HG03139 (cell line): ENCODE data around the gene DPYSL5.
"Not testable (repeated sequence)": the region's sequence is repeated elsewhere in the genome, so short reads cannot be mapped to it uniquely, and the experiment has no call there.

Experiments
- ATAC-seq: cut with Tn5 transposase; IDR thresholded peaks from one replicate; pipeline ENCODE4 v1.9.1; 2021; ENCODE audit not compliant: unreplicated experiment

Gene DPYSL5

DNA sequence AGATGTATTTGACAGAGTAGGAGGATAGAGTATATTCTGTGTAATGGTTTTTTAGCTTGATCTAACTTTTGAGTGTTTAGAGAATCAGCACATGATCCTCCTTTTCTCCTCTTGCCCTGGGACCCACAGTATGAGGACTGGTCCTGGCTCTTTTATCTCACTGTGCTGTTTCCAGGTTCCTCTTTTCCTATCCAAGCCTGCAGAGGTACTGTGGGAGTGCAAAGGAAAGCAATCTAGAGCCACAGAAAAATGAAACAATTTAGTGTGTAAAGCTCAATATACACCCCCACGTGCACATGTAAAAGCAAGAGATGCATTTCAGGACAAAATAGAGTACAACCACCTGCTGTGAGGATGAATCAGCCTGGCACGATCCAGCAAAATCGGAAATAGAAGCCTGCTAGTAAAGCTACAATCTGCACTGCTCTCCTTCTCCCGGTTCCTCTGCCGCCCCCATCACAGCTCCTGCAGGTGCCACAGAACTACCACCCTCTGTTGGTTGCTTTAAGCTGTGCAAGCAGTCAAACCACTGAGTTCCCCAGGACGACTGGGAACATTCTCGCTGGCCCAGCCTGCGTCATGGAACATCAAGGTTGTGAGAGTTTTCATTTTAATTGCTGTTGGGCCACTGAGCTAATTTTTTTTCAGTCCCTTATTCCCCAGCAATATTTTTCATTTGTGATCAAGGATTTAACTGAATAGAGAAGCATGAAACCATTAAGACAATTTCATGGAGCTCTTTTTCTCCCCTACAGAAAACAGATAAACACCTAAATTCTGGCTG, 74.7 kb downstream of the DPYSL5 start:
- no peak for ATAC-seq

DNA sequence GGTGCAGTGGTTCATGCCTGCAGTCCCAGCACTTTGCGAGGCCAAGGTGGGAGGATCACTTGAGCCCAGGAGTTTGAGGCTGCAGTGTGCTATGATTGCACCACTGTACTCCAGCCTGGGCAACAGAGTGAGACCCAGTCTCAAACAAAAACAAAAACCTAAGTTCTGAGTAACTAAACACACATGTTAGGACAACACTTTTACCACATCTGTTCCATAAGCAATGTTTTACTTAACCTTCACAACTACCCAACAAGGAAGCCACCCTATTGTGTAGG, 75.2 kb downstream of the DPYSL5 start:
- not testable (repeated sequence) for ATAC-seq

- ATAC-seq: no peak
Observed at GRCh38 chr2:26924731-26925099, 76.8 kb downstream of the DPYSL5 start.

DNA sequence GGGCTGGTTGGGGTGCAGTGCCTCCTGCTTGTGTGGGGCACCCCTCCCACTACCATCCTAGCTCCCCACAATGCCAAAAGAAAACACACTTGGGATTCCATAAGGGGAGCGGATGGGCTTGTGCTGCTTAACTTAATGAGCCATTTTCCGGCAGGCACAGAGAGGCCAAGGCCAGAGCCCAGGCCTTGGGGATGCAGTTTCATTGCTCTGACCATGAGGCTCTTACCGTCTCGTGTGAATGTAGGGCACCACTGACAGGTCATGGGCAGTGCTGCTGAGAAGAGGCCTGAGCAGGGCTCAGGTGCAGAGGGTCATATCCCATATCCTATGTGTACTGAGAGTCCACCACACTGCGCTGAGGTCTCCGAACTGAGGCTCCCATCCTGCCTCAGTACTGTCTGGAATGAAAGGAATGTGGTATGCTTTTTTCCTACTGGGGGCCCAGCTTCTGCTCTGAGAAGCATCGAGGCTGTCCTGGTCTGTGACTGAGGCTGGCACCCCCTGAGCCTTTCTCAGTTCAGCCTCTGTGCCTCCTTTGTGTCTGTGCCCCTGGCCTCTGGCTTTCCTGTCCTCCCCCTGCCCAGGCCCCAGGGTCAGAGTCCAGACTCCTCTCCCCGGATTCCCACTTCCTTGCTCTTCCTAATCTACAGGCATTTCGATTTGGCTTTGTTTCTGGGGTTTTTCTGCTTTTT, 77.3 kb downstream of the DPYSL5 start:
- ATAC-seq: no peak

GRCh38 chr2:26927221-26927620, 79.3 kb downstream of the DPYSL5 start:
- ATAC-seq: no peak

DNA sequence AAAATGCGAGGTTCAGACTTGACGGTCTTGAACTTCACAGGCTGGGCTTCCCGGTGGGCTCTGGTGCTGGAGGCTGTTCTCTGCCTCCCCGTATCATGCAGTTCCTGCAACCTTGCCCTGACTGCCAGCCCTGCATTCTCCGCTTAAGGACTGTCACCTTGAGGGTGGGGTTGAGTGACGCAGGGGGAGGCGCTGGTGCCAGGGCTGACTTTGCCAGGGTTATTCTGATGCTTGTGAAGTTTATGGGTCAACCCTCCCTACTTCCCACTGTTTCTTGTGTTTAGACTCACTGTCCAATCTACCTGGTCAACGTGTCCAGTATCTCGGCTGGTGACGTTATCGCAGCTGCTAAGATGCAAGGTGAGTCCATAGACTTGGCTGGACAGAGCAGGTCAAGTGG, 85.0 kb downstream of the DPYSL5 start:
- ATAC-seq: no peak

- no peak for ATAC-seq
Observed at GRCh38 chr2:26933431-26934334, 85.8 kb downstream of the DPYSL5 start.

GRCh38 chr2:26934335-26934724, 86.4 kb downstream of the DPYSL5 start:
- ATAC-seq: no peak

DNA sequence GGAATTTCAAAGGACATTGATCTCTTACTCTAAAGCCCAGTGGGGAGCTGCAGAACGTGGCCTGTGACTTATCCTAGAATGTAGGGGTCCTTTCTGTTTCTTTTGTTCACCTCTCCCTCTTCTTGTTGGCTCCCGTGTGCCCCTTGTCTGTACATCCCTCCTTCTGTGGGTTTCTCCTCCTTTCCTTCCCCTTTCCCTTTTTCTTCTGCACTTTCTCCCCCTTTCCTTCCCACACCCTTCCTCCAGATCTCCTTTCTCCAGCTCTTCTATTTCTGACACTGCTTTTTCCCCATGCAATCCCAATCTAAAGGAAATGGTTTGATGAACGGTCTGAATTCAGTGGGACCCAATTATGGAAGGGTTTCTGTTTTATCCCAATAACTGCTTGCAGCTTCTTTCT, 87.1 kb downstream of the DPYSL5 start:
- ATAC-seq: no peak

DNA sequence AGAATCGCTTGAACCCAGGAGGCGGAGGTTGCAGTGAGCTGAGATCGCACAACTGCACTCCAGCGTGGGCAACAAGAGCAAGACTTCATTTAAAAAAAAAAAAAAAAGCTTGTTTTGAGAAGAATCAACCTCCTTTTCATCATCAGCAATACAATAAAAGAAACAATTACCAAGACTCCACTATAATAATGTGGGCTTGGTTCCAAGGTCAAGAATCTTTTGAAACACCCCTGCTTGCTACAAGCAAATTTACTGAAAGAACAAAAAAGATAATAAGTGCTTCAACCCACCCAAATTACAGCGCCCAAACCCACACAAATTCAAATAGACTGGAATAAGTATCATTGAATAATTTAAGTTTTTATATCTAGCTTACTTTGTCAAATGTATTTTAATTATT, 88.9 kb downstream of the DPYSL5 start:
- ATAC-seq: no peak

DNA sequence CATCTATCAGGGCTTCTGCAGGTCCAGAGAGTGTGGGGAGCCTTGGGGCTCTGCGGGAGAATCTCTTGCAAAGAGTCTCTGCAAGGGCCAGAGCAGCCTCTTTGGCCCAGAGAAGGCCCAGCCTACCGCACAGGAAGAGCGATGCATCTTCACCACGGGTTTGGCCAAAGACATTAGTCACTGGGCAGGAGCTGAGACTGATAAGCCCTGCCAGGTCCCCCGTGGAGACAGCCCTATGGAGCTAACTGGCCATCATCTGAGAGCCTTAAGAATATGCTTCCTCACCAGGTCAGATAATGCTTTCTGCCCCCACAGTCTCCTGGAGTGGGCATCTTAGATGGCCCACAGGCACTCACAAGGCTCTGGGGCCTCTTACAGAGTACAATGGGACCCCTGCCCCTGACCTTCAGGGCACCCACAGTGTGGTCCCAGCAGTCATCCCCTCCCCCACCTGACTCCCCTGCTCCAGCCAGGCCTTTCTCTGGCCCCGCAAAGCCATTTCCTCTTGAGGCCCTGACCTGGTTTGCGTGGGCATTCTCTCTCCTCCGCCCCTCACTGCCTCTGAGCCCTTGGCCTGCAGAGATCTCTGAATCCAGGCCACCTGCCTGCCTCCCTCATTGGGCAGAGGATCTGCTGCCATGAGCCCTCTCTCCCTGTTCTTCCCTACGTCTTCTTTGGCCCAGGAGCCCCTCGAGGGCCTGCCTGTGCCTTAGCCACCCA, 90.6 kb downstream of the DPYSL5 start:
- no peak for ATAC-seq

DNA sequence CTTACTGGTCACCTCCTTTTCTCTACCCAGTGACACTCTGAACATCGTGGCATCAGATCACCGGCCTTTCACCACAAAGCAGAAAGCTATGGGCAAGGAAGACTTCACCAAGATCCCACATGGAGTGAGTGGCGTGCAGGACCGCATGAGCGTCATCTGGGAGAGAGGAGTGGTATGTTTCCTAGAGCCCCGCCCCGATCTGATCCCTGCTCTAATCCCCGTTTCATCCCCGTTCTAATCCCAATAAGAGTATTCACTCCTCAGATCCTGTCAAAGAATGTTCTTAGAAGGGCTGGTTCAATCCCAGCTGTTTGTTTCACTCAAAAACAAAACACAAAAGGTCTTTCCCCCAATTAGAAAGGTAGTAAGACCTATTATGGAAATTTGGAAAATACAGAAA, 92.1 kb downstream of the DPYSL5 start:
- ATAC-seq: no peak

DNA sequence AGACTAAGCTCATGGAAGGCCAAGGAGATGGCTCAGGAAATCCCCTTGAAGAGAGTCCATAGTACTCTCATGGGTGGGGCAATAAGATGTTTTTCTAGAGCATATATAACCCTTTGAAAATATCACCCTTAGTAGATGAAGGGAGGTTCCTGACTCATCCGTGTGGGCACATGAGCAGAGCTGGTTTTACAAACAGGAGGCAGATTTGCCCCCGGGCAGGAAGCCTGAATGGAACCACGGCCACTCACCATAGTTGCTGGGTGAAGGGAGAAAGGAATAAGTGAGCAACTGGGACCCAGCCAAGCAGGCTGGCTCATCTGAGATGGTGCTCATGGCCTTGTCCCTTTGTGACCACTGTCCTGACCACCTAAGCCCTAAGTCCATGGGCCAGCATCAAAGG, 93.6 kb downstream of the DPYSL5 start:
- no peak for ATAC-seq

- no peak for ATAC-seq
Observed at GRCh38 chr2:26942543-26943295, 94.8 kb downstream of the DPYSL5 start.

- no peak for ATAC-seq
Observed at GRCh38 chr2:26945991-26946750, 98.2 kb downstream of the DPYSL5 start.

DNA sequence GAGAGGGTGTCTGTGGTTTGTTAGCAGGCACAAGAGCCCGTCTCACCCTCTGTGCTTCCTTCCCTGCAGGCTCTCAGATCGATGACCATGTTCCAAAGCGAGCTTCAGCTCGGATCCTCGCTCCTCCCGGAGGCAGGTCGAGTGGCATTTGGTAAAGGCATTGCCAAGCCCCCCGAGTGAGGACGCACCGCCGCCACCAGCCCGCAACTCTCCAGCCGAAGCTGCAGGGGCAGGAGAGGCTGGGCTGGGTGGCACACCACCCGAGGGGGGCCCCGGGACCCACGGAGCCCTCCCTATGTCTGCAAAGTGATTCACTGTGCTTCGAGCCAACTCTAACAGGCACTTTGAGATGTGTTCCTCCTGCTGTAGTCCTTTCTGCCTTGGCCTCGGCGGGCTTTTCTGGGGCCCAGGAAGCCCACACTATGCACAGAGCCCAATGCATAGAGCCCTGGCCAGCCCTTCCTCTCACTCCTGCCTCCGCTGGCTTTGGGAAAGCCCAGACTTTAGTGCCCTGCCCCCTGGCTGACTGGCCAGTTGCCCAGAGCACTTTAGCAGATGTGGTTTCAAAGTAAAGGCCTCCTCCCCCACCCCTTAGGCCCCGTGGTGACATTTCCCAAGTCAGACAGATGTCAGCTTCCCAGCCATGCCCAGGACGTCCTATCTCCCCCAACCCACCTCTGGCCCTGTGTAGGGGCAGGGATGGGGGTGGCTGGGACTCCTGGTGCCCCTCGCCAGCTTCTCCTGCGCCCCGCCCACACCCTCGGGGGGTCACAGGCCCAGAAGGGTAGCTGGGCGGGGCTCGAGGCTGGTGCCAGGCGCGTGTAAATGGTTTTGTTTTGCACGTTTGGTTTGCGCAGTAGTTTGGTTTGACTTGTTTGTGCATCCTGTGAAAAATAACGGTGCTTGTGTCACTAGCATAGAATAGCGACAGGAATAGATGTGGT, 99.2 kb downstream of the DPYSL5 start:
- ATAC-seq: no peak

DNA sequence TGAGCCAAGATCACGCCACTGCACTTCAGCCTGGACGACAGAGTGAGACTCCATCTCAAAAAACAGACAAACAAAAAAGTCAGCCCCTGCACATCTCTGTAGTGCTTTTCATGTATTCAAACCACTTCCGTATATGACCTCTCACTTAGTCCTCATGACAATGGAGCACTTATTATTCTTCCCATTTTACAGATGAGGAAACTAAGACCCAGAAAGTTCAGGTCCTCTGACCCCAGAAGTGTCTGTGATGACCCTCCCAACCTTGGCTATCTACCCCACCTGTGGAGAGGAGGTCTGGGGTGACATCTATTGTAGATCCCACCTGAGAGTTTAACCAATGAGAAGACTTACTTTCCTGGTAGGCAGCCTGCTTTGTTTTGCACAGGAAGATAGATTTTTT, 100.9 kb downstream of the DPYSL5 start:
- ATAC-seq: no peak

DNA sequence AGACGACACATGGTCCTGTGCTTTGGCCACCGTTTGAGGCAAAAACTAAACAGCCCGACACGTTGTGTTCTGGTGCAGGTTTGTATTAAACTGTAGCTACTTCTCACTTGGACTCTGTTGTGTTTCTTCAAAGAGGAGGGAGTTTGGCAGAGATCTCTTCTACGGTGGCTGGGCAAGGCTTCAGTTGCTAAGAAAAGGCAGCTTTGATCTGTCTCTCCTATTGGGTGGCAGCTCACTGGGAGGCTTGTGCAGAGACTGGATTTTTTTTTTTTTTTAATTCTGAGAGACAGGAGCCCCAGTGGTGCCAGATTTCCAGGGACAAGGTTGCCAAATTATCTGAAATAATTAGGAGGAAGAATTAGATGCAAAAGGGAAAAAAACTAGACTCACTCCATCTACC, 102.3 kb downstream of the DPYSL5 start:
- no peak for ATAC-seq

DNA sequence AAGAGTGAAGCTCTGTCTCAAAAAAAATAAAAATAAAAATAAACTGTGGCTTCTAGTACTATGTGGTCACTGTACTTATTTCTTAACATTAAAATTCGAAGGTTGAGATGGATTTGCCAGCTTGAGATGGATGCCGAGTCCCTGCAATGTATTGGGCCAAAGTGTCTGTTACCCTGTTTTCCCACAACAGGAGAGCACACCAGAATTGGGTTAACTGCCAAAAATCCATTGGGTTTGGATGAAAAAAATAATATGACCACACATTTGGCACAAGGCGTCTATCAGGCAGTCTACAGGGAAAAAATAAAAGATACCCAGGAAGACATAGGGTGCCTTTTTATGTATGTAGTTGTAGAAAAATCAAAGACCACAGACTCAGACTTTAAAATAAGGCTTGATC, 103.3 kb downstream of the DPYSL5 start:
- no peak for ATAC-seq
